Measurements from ENCODE around the gene KCNK17. TPM values are rescaled to one million over a fixed set of nuclear protein-coding genes. Genes with fewer than 3 reads are reported as not detected.

KCNK17 gene
- total RNA-seq, 1 experiment from 2014 or later = 1.2 TPM

GRCh38 chr6:39330057-39330456 is 15.8 kb upstream of the KCNK17 start:
- Histone ChIP-seq H3K4ac (ENCODE audit: low read depth, low read length) (no peak overlapping the region), H3T11ph (ENCODE audit: low read length) (no peak overlapping the region), H2AFZ (ENCODE audit: low read length) (no peak overlapping the region), H3K4me1 (ENCODE audit: insufficient read depth, low read length) (no peaks in the 10 kb centered on the region), H3K27ac (ENCODE audit: insufficient read length, low read depth, low read length) (no peak overlapping the region), H3K4me2 (ENCODE audit: insufficient read depth, insufficient read length, low read length) (no peak overlapping the region), H3K56ac (ENCODE audit: insufficient read length, low read depth, low read length) (no peak overlapping the region), H2BK5ac (ENCODE audit: insufficient read length, low read length) (no peak overlapping the region), H3K14ac (ENCODE audit: insufficient read depth, low read length) (no peak overlapping the region), H2BK120ac (ENCODE audit: low read depth, low read length, poor library complexity, severe bottlenecking) (no peak overlapping the region), H3K79me2 (ENCODE audit: insufficient read depth, low read length) (no peaks in the 10 kb centered on the region), H3K23me2 (ENCODE audit: insufficient read length, low read depth, low read length, poor library complexity, severe bottlenecking) (no peaks in the 10 kb centered on the region), H3K27me3 (ENCODE audit: insufficient read depth, low read length) (no peaks in the 10 kb centered on the region; the same call in 1 of the 2 replicates), H3K79me1 (ENCODE audit: insufficient read depth, low read depth, low read length, poor library complexity, severe bottlenecking) (no peaks in the 10 kb centered on the region), H2BK20ac (ENCODE audit: low read depth, low read length, poor library complexity, severe bottlenecking) (no peak overlapping the region), H4K20me1 (ENCODE audit: control insufficient read depth, insufficient read depth, insufficient read length) (no peaks in the 10 kb centered on the region), H4K8ac (replicated peaks; ENCODE audit: insufficient read length, low read depth, low read length) (no peak overlapping the region), H3K18ac (ENCODE audit: insufficient read length, low read depth, low read length) (no peak overlapping the region), H4K5ac (ENCODE audit: insufficient read length, low read depth, low read length) (no peak overlapping the region), H4K91ac (ENCODE audit: insufficient read length, low read depth, low read length) (no peak overlapping the region), H3K23ac (ENCODE audit: insufficient read length, low read depth, low read length) (no peak overlapping the region), H2BK12ac (ENCODE audit: insufficient read length, low read depth, low read length) (no peak overlapping the region), H2BK15ac (ENCODE audit: low read depth, low read length) (no peak overlapping the region), H3K9me3 (ENCODE audit: control insufficient read depth, low read depth, low read length) (no peaks in the 10 kb centered on the region), H3K9ac (ENCODE audit: extremely low read depth, insufficient read length, low read length) (no peak overlapping the region), H2AK5ac (ENCODE audit: insufficient read length, low read length) (no peak overlapping the region)
- no peaks in the 10 kb centered on the region; a peak in 1 of 4 replicates for H3K4me1 Mint-ChIP-seq
- H3K9me3 Mint-ChIP-seq = no peaks in the 10 kb centered on the region
- WGBS (ENCODE audit: extremely low coverage, insufficient read length, low lambda C conversion rate) = no CpG with 5 or more reads among the region's 3 CpGs
- H3K36me3 Mint-ChIP-seq (ENCODE audit: insufficient read depth in 1 of 3, low read depth in 3 of 3) = no peaks in the 10 kb centered on the region; a peak in 1 of 7 replicates
- TF ChIP-seq CTCF (conservative IDR thresholded peaks at IDR 0.05) = no peak
- no peak overlapping the region for H3K4me3 Mint-ChIP-seq
- DNase-seq = no peak
- peaks cover 42% of the 10 kb centered on the region for H3K27me3 Mint-ChIP-seq (ENCODE audit: low read depth)
- H3K27ac Mint-ChIP-seq = no peak overlapping the region

All from H9 (cell line).